NCI-H526 treated with DMSO at 0.1 percent for 48 hours (cell line): ENCODE results near the gene ISOC2.
"Not testable (repeated sequence)": the region's sequence is repeated elsewhere in the genome, so short reads cannot be mapped to it uniquely, and the experiment has no call there.

Source experiments
- DNase-seq: peaks from one replicate; lab custom pipeline; 2025; lab: John Stamatoyannopoulos, UW

Gene ISOC2

GRCh38 chr19:55440411-55441105, 20.9 kb downstream of the ISOC2 start:
- DNase-seq: no peak

GRCh38 chr19:55439052-55439451, 22.4 kb downstream of the ISOC2 start:
- DNase-seq: no peak

DNA sequence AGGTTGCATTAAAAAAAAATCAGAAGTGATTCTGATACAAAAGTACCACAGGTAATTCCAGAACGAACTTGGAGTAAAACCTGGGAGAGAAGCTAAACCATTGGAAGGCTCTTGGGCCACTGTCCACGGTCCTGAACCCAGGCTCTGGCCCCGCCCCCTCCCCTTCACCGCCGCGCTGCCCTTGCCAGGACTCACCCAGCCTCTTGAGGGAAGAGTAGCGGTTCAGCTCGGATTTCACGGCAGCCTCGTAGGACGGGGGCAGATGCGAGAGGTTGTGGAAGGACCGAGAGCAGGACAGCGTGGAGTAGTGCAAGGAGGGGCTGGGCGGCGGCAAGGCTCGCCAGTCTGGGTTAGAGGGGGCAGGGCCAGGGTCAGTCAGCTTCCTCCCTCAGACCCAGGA, 24.0 kb downstream of the ISOC2 start:
- DNase-seq: no peak

- no peak for DNase-seq
These were observed 24.6 kb downstream of the ISOC2 start for GRCh38 chr19:55436847-55437246.

DNA sequence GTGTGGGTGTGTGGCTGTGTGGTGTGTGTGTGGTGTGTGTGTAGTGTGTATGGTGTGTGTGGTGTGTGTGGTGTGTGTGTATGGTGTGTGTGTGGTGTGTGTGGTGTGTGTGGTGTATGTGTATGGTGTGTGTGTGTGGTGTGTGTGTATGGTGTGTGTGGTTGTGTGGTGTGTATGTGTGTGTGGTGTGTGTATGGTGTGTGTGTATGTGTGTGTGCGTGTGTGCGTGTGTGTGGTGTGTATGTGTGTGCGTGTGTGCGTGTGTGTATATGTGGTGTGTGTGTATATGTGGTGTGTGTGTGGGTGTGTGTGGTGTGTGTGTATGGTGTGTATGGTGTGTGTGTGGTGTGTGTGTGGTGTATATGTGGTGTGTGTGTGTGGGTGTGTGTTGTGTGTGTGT, 26.4 kb downstream of the ISOC2 start:
- DNase-seq: no peak

DNA sequence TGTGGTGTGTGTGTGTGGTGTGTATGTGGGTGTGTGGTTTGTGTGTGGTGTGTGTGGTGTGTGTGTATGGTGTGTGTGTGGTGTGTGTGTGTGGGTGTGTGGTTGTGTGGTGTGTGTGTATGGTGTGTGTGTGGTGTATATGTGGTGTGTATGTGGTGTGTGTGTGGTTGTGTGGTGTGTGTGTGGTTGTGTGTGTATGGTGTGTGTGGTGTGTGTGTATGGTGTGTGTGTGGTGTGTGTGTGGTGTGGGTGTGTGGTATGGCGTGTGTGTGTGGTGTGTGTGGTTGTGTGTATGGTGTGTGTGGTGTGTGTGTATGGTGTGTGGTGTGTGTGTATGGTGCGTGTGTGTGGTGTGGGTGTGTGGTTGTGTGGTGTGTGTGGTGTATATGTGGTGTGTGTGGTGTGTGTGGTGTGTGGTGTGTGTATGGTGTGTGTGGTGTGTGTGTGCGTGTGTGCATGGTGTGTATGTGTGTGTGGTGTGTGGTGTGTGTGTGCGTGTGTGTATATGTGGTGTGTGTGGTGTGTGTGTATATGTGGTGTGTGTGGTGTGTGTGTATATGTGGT, 27.0 kb downstream of the ISOC2 start:
- no peak for DNase-seq

GRCh38 chr19:55433292-55433691, 28.1 kb downstream of the ISOC2 start:
- DNase-seq: no peak

DNA sequence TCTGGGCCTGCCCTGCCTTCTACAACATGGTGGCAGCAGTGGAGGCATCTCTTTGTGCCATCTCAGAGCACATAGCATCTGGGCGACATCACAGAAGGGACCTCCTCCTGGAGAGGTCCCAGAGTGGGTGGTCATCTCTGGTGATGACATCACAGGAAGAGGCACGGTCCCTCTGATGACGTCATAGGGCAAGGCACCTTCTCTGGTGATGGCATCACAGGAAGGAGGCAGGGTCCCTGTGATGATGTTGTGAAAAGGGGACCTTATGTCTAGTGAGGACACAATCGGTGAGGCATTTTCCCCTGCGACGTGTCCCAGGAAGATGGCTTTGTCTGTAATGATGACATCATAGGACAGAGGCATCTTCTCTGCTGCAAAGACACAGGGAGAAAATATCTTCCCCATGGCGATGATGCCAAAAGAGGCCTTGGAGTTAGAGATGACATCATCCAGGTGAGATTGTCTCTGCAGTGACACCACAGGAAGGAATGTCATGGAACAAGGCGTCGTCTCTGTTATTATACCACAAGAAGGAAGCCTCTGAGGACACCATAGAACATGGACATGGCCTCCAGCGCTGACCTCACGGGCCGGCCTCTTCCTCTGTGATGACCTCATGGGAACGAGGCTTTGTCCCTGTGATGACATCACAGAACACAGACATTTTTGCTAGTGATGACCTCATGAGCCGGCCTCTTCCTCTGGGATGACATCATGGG, 29.0 kb downstream of the ISOC2 start:
- no peak for DNase-seq

DNA sequence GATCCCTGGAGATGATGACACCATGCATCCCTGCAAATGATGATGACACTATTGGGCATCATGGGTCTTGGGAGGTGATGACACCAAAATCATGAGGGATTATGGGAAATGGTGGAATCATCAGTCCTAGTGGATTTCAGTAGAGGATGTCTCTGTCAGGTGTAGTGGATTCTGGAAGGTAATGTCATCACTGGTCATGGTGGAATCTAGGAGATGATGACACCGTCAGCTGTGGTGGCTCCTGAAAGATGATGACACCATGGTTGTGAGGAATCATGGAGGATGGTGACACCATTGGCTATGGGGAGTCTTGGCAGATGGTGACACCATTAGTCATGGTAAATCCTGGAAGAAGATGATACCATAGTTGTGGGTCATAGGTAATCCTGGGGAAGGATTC, 30.3 kb downstream of the ISOC2 start:
- no peak for DNase-seq

DNA sequence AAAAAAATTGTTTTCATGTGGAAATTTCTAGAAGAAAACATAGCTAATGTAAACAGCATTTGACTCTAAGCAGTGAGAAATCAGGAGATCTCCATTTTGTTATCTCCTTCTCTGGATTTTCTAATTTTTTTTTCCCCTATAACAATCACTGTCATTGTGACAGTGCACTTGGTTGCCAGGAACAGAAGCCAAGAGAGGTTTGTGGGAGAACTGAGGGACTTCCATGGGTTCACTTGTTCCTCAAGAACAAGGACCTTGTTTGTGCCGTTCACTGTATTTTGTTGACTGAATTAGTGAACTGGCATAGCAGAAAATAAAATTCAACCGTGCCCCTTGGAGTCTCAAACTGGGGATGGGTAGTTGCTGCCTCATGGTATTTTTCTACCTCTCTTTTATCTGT, 35.4 kb downstream of the ISOC2 start:
- DNase-seq: no peak

GRCh38 chr19:55424518-55424917, 36.9 kb downstream of the ISOC2 start:
- DNase-seq: no peak

GRCh38 chr19:55423225-55424005, 38.0 kb downstream of the ISOC2 start:
- no peak for DNase-seq

GRCh38 chr19:55421281-55421680, 40.2 kb downstream of the ISOC2 start:
- DNase-seq: not testable (repeated sequence)

DNA sequence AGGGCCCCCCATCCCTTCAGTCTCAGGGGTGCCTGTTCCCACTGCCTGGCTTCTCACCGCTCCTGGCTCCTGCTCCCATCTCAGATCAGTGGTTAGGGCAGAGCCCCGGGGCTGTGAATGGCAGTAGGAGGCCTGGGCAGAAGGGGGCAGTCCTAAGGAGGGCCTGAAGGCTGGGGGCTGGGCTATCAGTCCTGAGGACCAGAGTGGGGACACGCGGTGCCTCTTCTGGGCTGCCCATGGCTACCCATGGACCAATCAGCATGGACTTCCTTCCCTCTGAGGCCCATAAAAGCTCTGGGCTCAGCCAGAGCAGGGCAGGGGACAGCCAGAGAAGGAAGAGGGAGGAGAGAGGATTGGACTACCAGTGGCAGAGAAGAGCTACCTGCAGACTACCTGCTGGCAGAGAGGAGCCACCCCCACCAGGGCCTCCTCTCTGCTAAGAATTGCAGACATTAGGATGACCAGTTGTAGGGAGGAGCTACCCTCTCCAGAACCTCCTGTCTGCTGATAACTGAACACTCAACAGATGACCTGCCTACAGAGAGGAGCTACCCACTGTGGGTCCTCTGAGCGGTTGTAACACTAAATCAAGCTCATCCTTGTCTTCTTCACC, 41.7 kb downstream of the ISOC2 start:
- DNase-seq: no peak

GRCh38 chr19:55419103-55419502, 42.3 kb downstream of the ISOC2 start:
- no peak for DNase-seq

DNA sequence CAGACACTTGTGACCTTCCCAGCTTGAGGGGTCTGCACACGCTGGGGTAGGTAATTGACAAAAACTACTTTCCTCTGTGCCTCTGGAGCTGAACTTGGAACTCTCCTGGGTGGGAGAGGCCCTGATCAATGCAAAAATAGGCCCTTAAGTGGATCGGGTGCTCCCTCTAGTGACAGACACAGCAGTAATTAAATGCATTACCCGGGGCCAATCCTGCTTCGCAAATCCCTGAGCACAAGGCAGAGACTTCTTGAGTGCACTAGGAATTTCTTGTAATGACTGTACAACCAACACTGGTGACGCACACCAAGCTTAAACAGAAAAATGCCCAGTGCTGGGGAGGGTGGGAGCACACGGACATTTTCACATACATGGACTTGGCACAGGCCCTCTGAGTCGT, 43.3 kb downstream of the ISOC2 start:
- peak; percentile 63 for DNase-seq

DNA sequence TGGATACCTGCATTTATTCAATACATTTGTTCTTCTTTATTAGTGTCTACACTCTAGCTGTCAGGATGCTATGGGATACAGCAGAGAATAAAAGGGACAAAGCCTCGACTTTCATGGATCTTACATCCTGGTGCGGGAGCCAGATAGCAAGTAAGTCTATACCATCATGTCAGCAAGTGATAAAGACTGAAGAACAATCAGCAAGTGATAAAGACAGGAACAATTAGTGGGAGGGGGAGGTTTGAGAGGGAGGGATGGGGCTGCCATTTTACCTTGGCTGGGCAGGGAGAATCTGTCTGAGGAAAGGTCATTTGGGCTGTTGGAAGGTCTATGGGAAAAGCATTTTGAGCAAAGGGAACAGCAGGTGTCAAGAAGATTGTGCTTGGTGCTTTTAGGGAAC, 51.3 kb downstream of the ISOC2 start:
- no peak for DNase-seq

GRCh38 chr19:55409179-55409578, 52.3 kb downstream of the ISOC2 start:
- DNase-seq: not testable (repeated sequence)

DNA sequence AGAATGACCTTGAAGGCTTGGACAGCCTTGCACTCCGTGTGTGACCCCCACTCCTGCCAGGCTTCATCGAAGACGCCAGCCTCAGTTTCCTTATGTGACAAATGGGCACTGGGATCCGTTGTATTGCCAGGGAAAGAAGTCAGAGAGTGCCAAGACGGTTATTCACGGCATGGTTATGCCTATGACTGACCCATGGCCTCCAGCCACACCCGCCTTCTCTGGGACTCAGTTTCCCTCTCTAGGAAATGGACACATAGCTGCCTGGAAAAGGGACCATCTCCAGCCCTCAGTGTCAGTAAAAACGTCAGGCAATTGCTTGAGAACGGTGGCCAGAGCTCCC, 52.9 kb downstream of the ISOC2 start:
- no peak for DNase-seq

GRCh38 chr19:55407800-55408532, 53.5 kb downstream of the ISOC2 start:
- DNase-seq: peak; percentile 99

GRCh38 chr19:55407550-55407799, 54.0 kb downstream of the ISOC2 start, which contains the start of gene UBE2S:
UBE2S (minus strand) TSS chr19:55407788; CDS start chr19:55407589, 199 bp downstream.
- DNase-seq: not testable (repeated sequence)
